Ascending aorta (tissue), 2 donors: ENCODE results near the gene IFNA7. TPM values are rescaled to one million over a fixed set of nuclear protein-coding genes. Genes with fewer than 3 reads are reported as not detected.
"Not testable (repeated sequence)": the region's sequence is repeated elsewhere in the genome, so short reads cannot be mapped to it uniquely, and the experiment has no call there.

Source experiments
- DNase-seq, 2 donors: peaks; one replicate each; pipeline ENCODE4 v3.0.0-alpha.2; 2019; ENCODE audit warnings: low spot score in 2 of 2
- H3K27ac ChIP-seq, 2 donors: fragments of 200-600 bp; sonication (generic); one replicate each; pipeline ENCODE4 v1.5.1; 2016 to 2017; ENCODE audit warnings: mild to moderate bottlenecking in 1 of 2
- H3K27me3 ChIP-seq: fragments of 200-600 bp; sonication (generic); one replicate; pipeline ENCODE4 v1.5.1; 2017
- H3K36me3 ChIP-seq, 2 donors: fragments of 200-600 bp; sonication (generic); one replicate each; pipeline ENCODE4 v1.5.1; 2016
- H3K4me1 ChIP-seq, 2 donors: fragments of 200-600 bp; sonication (generic); one replicate each; pipeline ENCODE4 v1.5.1; 2016 to 2017; ENCODE audit warnings: mild to moderate bottlenecking in 1 of 2
- H3K4me3 ChIP-seq, 2 donors: fragments of 200-600 bp; sonication (generic); one replicate each; pipeline ENCODE4 v1.5.1; 2016 to 2017; ENCODE audit warnings: mild to moderate bottlenecking in 1 of 2
- H3K9me3 ChIP-seq, 2 donors: fragments of 200-600 bp; sonication (generic); one replicate each; pipeline ENCODE4 v1.5.1; 2016
- intact Hi-C: fragments of 100-400 bp; cut with DNase I; formaldehyde crosslinking; loops from one replicate; pipeline ENCODE4 v1.15.1; 2023
- total RNA-seq: library from RNA; depleted of rRNA; stranded (reverse); fragments of >200 nt; gene quantifications from one replicate; pipeline ENCODE4 v1.1.0, GENCODE V29; 2016
- TF ChIP-seq, protein P1 (sequence below), 3 experiments: fragments of 200-600 bp in 2 of 3; fragments of 450-650 bp in 1 of 3; sonication (generic) in 2 of 3; IDR thresholded peaks; one replicate each; pipeline ENCODE4 v1.5.1; 2016 to 2019; ENCODE audit warnings: antibody characterized with exemption in 3 of 3, mild to moderate bottlenecking in 1 of 3, moderate library complexity in 1 of 3

IFNA7 gene
- total RNA-seq: not detected

DNA sequence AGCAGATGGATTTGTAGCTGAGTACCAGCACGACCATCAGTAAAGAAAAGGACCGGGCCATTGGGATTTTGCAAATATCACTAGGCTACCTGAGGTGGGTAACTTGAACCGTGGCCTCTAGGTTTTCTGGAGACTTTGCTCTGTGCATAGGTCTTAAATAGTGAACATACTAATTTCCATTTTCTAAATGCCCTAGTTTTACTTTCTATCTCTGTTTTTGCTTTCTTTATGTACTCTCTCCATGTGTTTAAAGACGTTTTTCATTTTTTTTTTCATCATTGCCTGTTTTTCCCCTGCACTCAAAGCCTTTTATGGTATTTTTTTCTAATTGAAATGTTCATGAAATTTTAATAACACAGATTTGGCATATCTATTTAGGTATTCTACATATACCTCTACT lies at the start of gene IFNA7:
Gene IFNA7 (minus strand): TSS at position 101 of the 400 bp plus-strand sequence. CDS start 40 bp downstream, at position 61.
- H3K9me3 ChIP-seq, H3K4me1 ChIP-seq, DNase-seq, H3K36me3 ChIP-seq, H3K4me3 ChIP-seq, H3K27ac ChIP-seq, H3K27me3 ChIP-seq, intact Hi-C loops: not testable (repeated sequence)

GRCh38 chr9:21251638-21252037 lies 49.6 kb upstream of the IFNA7 start:
- H3K9me3 ChIP-seq: no peaks in the 10 kb centered on the region
- no peaks in the 10 kb centered on the region for H3K27me3 ChIP-seq
- no peak overlapping the region for H3K4me3 ChIP-seq
- TF ChIP-seq, protein P1, sequence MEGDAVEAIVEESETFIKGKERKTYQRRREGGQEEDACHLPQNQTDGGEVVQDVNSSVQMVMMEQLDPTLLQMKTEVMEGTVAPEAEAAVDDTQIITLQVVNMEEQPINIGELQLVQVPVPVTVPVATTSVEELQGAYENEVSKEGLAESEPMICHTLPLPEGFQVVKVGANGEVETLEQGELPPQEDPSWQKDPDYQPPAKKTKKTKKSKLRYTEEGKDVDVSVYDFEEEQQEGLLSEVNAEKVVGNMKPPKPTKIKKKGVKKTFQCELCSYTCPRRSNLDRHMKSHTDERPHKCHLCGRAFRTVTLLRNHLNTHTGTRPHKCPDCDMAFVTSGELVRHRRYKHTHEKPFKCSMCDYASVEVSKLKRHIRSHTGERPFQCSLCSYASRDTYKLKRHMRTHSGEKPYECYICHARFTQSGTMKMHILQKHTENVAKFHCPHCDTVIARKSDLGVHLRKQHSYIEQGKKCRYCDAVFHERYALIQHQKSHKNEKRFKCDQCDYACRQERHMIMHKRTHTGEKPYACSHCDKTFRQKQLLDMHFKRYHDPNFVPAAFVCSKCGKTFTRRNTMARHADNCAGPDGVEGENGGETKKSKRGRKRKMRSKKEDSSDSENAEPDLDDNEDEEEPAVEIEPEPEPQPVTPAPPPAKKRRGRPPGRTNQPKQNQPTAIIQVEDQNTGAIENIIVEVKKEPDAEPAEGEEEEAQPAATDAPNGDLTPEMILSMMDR (IDR thresholded peaks at IDR 0.05): no peak
- intact Hi-C loops: no loop called here
- no peaks in the 10 kb centered on the region for H3K36me3 ChIP-seq
- DNase-seq: no peak
- H3K4me1 ChIP-seq: no peaks in the 10 kb centered on the region
- H3K27ac ChIP-seq: no peak overlapping the region

DNA sequence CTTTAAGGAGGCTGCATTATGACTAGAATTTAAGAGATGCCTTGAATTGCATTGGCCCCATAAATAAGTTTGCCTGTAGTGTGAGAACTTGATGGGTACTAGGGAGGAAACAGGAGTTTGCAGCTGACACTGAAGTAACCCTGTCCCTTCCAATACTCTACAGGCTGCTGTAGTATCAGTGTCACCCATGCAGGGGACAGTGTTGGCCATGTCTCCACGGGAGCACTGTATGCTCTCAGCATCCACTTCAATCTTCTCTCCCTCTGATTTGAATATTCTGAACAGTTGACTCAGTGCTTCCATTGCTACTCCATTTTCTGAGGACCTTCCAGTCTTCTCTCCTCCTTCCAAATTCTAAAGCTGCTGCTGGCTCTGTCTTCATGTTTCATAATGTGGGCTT lies 49.2 kb upstream of the IFNA7 start:
- Histone ChIP-seq H3K36me3 (no peaks in the 10 kb centered on the region), H3K27ac (no peak overlapping the region), H3K27me3 (no peaks in the 10 kb centered on the region), H3K4me1 (no peaks in the 10 kb centered on the region), H3K4me3 (no peak overlapping the region), H3K9me3 (no peaks in the 10 kb centered on the region)
- TF ChIP-seq, protein P1 (IDR thresholded peaks at IDR 0.05): no peak
- DNase-seq: no peak
- intact Hi-C loops: no loop called here

- TF ChIP-seq, protein P1 (IDR thresholded peaks at IDR 0.05): no peak
- Histone ChIP-seq H3K27me3 (no peaks in the 10 kb centered on the region), H3K36me3 (no peaks in the 10 kb centered on the region), H3K9me3 (no peaks in the 10 kb centered on the region), H3K4me1 (no peaks in the 10 kb centered on the region), H3K4me3 (no peak overlapping the region), H3K27ac (no peak overlapping the region)
- no peak for DNase-seq
- intact Hi-C loops: no loop called here
Measured at GRCh38 chr9:21244836-21245235, 42.8 kb upstream of the IFNA7 start.

GRCh38 chr9:21239911-21240310 lies 37.9 kb upstream of the IFNA7 start, which contains the start of gene IFNA14:
IFNA14 (minus strand) TSS chr9:21240005; CDS start chr9:21239935, 70 bp downstream.
- DNase-seq: no peak

DNA sequence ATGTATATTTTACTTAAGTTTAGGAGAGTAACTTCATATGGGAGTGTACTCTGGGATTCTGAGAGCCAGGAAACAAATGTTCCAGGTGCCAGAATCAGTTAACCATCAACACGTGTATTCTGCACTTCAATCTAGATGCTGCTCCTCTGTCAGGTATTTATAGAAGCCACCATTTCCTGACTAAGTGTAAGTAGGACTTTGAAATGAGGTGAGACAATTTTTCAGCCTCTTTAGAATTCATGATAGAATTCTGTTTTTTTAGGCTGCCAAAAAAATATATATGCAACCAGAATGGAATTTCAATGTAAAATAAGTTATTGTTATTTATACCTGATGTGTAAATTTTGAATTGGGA lies 34.3 kb upstream of the IFNA7 start:
- H3K9me3 ChIP-seq, DNase-seq, H3K4me3 ChIP-seq, H3K27me3 ChIP-seq, intact Hi-C loops, H3K36me3 ChIP-seq, H3K27ac ChIP-seq, H3K4me1 ChIP-seq: not testable (repeated sequence)

More at GRCh38 chr9:21239911-21240310, 37.9 kb upstream of the IFNA7 start, which contains the start of gene IFNA14:
- Histone ChIP-seq H3K36me3 (no peaks in the 10 kb centered on the region), H3K27me3 (no peaks in the 10 kb centered on the region), H3K9me3 (no peaks in the 10 kb centered on the region), H3K4me1 (no peaks in the 10 kb centered on the region), H3K27ac (no peak within 1 kb of the TSS), H3K4me3 (no peak within 1 kb of the TSS)
- intact Hi-C loops: no loop called here
- TF ChIP-seq, protein P1 (IDR thresholded peaks at IDR 0.05): no peak
